A673 (cell line): ENCODE data around the gene THBS3.

Experiments used
- EZH2 ChIP-seq: fragments of 200-600 bp; sonication (generic); IDR thresholded peaks from 2 replicates; pipeline ENCODE4 v1.6.1; 2017; ENCODE audit warnings: borderline replicate concordance, low read depth, mild to moderate bottlenecking, mixed read lengths, antibody characterized with exemption, low read length; ENCODE audit not compliant: poor library complexity, severe bottlenecking
- TF ChIP-seq, protein P1 (sequence below): fragments of 300-800, 200-600 bp; sonication (generic); conservative IDR thresholded peaks from 2 replicates; pipeline ENCODE4 v1.5.1; 2017; ENCODE audit warnings: low read depth, mild to moderate bottlenecking, antibody characterized with exemption, low read length, moderate library complexity, mixed read lengths

DNA sequence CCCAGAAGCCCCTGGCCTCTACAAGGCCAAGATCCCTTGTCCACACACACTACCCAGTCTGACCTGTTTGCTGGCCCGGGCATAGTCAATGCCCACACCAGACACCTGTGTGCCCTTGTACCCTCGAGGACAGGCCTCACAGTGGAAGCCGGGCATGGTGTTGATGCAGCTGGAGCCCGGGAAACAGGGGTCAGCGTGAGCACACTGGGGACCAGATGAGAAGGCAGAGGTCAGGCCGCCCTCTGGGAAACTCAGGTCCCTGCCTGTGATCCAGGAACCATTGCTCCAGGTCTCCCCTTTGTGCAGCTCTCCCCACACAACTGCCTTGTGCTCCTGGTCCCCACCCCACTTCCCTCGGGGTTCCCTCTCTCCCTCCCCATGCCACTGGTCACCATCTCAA lies 5.5 kb downstream of the THBS3 start:
- TF ChIP-seq, protein P1, sequence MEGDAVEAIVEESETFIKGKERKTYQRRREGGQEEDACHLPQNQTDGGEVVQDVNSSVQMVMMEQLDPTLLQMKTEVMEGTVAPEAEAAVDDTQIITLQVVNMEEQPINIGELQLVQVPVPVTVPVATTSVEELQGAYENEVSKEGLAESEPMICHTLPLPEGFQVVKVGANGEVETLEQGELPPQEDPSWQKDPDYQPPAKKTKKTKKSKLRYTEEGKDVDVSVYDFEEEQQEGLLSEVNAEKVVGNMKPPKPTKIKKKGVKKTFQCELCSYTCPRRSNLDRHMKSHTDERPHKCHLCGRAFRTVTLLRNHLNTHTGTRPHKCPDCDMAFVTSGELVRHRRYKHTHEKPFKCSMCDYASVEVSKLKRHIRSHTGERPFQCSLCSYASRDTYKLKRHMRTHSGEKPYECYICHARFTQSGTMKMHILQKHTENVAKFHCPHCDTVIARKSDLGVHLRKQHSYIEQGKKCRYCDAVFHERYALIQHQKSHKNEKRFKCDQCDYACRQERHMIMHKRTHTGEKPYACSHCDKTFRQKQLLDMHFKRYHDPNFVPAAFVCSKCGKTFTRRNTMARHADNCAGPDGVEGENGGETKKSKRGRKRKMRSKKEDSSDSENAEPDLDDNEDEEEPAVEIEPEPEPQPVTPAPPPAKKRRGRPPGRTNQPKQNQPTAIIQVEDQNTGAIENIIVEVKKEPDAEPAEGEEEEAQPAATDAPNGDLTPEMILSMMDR: no peak
- TF ChIP-seq EZH2: no peak
